H1 (cell line): ENCODE data around the gene CFAP58. TPM values are rescaled to one million over a fixed set of nuclear protein-coding genes. Genes with fewer than 3 reads are reported as not detected.

Experiments used
- ATF2 ChIP-seq: IDR thresholded peaks from 2 replicates; pipeline ENCODE4 v1.6.1; 2012; ENCODE audit warnings: low read length, inconsistent platforms
- CEBPB ChIP-seq: IDR thresholded peaks from 2 replicates; pipeline ENCODE4 v1.6.1; 2012; ENCODE audit warnings: low read depth, low read length
- CHD7 ChIP-seq: fragments of 300-600 bp; sonication (generic); IDR thresholded peaks from 2 replicates; pipeline ENCODE4 v1.7.1; 2012; ENCODE audit warnings: low read length, moderate library complexity, mild to moderate bottlenecking, inconsistent platforms; ENCODE audit not compliant: insufficient replicate concordance
- CTBP2 ChIP-seq: IDR thresholded peaks from 2 replicates; pipeline ENCODE4 v1.7.0; 2011; ENCODE audit warnings: borderline replicate concordance, mild to moderate bottlenecking, moderate library complexity, mixed read lengths, low read length; ENCODE audit not compliant: insufficient read depth, insufficient read length
- E2F6 ChIP-seq: IDR thresholded peaks from 2 replicates; pipeline ENCODE4 v1.6.1; 2012; ENCODE audit warnings: inconsistent platforms
- GTF2F1 ChIP-seq: IDR thresholded peaks from 2 replicates; pipeline ENCODE4 v1.6.1; 2012; ENCODE audit warnings: low read depth, low read length, improper control_type of control experiment, borderline replicate concordance
- HDAC6 ChIP-seq: IDR thresholded peaks from one replicate; pipeline ENCODE4 v1.7.1; 2012; ENCODE audit warnings: low read depth, mild to moderate bottlenecking, inconsistent platforms, low read length, moderate library complexity
- USF2 ChIP-seq: IDR thresholded peaks from 2 replicates; pipeline ENCODE4 v1.6.1; 2011; ENCODE audit warnings: low read length, improper control_type of control experiment
- polyA plus RNA-seq, 7 experiments: library from polyadenylated mRNA; depleted of rRNA in 3 of 7; stranded (reverse) in 5 of 7; unstranded in 2 of 7; fragments of >200 nt in 5 of 7; fragments of 200-250 nt in 2 of 7; gene quantifications; 1 replicate in 5 of 7; 2 replicates in 1 of 7; 4 replicates in 1 of 7; pipeline versions ENCODE4 v1.2.1 to v1.2.3, GENCODE V29; 2011 to 2013; ENCODE audit warnings: missing spikeins in 2 of 7, mixed read lengths in 2 of 7
- total RNA-seq: library from RNA; stranded (reverse); fragmentation: NEBNext Ultra II Directional; extraction: Animal tissue kit (Norgen Biotek cat#: 25700); gene quantifications from 2 replicates; pipeline ENCODE4 v1.2.1, GENCODE V29; 2021

The CFAP58 gene
- total and polyA plus RNA-seq, 2 of the 8 experiments (the other 6 are each of a cell fraction or from before 2014, with no cell fraction given) = 0.32 to 0.71 TPM

GRCh38 chr10:104367904-104368303 lies 14.3 kb downstream of the CFAP58 start (continued):
- TF ChIP-seq CHD7 = no peak
- no peak for TF ChIP-seq ATF2
- TF ChIP-seq USF2 = no peak
- no peak for TF ChIP-seq CTBP2
- no peak for TF ChIP-seq HDAC6
- TF ChIP-seq E2F6 = no peak
- no peak for TF ChIP-seq GTF2F1
- no peak for TF ChIP-seq CEBPB
